Amygdala (tissue), 56 donors: ENCODE measurements around the gene HLA-DOA.

Experiments
- DNase-seq, 56 donors: peaks; one replicate each; lab custom pipeline; 2025; lab: John Stamatoyannopoulos, UW

HLA-DOA gene

DNA sequence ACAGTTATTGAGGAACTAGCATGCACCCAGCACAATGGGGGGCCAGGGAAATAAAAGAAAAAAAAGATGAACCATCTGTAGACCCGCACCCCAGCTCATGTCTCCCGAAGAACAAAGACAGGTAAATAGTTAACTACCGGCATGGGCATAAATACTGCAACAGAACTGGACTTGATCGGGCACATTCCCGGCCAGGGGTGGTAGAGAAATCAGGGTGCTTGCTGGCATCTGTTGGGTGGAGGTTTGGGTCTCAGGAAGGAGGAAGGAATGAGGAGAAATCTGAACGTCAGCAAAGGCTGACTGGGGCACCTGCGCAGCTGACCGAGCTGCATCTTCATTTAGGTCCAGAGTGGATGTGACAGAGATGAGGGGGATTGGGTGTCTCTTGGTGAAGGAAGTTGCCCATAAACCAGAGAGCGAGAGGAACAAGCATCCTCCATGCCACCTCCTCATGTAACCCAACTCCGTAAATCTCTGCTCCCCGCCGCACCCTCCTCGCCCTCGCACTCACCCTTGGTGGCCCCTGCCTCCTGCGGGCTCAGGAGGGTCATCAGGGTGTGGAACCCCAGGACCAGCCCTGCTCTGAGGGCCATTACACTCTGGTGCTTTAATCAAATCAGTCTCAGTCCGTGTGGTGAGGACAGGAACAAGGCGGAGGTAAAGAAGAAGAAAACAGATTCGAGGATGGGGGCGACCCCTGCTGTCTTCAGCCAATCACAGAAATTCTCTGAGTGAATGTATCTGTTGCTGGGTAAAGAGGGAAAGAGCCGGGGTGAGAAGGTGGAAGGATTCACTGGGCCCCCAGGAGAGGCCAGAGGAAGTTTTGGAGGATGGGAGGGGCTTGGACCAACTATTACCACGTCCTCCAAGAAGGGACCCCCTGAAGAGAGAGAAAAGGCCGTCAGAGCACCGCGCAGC lies at the start of gene HLA-DOA:
Gene HLA-DOA (minus strand): TSS at position 648 of the 918 bp plus-strand sequence.
- peak in 5 of 56 donors; percentile 4 to 44 (median 14) for DNase-seq

DNA sequence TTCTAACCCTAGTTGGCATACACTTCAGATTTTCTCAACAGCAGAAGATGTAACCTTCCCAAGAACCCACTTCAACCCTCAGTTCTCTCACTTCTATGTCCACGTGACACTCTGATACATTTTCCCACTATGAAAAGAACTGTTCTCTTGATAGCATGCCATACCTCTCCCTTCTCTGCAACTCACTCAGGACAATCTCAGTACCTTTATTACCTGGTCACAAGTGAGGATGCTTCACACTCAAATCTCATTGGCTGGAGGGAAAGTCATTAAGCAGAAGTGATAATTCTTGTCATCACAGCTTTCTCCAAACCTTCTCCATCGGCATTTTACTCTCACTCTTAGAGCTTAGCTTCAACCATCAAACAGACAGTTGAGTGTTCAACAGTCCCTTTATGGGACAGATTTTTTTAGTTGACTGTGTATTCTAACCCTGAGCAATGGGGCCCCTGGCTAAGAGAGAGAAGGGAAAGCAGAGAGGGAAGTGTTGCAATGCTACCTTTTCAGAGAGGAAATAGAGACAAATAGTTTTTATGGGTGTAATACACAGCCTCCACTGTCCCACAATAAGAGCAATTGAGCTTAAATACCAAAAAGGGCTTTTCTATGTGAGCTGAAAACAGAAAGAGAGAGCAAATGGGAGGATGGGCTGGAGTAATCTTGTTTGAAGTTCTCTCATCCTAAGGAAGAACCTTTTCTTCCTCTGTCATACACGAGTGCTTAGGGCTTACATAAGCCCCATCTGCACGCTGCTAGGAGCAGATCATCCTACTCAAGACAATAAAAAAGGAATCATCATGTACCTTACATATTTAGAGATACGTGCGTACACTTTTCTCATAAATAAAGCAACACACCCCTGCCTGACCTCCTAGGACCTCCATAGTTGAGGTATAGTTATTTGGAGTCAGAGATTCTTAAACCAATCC lies 48.1 kb upstream of the HLA-DOA start:
- no peak for DNase-seq

DNA sequence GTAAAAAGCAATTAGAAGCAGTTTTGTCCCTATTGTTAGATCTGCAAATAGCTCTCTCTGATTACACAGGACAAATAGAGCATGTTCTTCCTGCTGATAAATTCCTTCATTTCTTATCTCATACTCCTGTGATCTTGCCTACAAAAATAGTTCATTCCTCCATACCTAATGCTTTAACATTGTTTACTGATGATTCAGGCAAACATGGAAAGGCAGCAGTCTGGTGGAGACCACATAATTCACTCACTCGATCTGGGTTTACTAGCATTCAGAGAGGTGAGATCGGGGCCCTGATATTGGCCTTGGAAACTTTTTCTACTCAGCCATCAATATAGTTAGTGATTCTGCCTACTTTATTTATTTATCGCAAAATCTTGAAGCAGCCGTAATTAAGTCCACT lies 43.8 kb upstream of the HLA-DOA start:
- no peak for DNase-seq

DNA sequence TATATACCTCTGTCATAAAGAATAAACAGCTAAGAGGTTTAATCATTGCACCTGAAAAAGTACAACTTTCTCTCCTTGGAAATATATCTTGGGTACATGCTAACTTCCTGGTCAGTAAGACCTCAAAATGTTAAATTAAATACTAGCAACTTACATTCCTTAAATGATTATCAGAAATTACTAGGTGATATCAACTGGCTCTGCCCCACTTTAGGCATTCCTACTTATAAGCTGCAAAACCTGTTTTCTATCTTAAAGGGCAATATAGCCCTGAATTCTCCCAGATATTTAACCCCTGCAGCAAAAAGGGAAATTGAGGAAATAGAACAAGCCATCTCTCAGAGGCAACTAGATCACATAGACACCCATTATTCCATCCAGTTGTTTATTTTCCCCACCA lies 43.2 kb upstream of the HLA-DOA start:
- no peak for DNase-seq

- DNase-seq, result peak in 1 of 56 donors; percentile 23
Observed at GRCh38 chr6:33050014-33050810, 40.8 kb upstream of the HLA-DOA start.

DNA sequence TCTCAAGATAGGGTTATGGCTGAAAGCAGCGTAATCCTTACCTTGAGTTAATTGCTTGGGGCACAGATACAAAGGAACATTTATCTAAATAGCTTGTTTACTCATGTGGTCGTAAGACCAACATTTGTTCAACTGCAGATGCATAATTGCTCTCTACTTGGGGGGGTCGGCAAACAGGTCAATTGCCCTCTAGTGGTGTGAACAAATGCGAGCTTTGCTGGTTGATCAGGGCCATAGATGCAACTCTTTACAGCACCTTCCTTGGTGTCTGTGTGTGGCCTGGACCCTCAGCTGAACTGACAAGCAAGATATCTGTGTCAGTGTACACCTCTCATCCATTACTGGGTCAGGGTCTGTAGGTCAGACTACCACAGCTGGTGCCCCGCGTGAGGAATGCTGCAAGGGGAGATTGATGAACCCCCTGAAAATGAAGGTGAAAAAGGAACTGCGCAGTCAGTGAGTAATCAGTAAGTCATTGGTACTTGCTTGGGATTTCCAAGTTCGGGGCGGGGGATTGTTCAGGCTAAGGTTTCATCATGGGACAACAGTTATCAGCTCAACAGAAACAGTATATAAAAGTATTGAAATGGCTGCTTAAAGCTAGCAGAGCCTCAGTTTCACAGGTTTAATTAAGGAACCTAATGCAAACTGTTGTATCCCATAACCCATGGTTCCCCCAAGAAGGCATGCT lies 40.1 kb upstream of the HLA-DOA start:
- no peak for DNase-seq

DNA sequence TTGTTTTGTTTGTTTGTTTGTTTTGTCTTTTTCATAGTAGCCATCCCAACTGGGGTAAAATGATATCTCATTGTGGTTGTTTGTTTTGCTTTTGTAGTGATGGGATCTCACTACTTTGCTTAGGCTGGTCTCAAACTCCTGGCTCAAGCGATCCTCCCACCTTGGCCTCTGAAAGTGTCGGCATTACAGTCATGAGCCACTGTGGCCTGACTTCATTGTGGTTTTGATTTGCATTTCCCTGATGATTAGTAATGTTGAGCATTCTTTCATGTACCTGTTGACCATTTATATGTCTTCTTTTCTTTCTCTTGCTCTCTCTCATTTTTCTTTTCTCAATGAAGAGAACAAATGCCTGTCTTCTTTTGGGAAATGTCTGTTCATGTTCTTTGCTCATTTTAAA lies 30.8 kb upstream of the HLA-DOA start:
- DNase-seq, result no peak

DNA sequence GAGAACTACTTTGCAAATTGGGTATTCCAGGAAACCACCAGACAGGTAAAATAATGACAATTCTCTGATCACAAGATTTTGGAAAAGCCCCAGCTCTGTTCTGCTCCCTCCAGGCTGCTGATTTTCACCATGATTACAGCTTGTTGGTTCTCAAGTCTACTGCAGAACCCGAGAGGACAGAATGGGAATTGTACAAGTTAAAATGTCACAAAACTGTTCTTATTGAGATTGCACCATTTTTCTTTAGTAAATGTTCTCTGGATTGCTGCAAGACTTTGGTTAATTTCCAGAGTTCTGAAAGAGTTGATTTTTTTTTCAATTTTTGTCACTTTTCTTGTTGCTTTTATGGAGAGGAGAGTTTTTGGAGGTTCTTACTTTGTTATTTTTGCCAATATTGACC lies 27.1 kb upstream of the HLA-DOA start:
- no peak for DNase-seq

GRCh38 chr6:33034554-33034953 lies 25.2 kb upstream of the HLA-DOA start:
- no peak for DNase-seq

DNA sequence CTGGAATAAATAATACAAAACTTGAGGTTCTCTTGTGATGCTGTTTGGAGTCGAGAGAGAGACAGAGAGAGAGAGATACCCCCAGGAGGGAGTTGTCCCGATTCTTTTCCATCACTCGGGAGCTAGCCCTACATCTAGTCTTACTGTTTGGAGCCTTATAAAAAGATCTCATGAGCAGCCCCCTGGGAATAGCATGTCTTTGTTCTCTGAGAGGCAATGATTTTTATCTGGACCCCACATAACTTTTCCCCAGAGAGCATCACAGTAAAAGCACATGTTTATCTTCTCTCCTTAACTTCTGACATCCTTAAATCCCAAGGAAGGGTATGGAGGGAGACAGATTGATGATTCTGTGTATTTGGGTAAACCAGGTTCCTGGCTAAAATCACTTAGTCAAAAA lies 20.9 kb upstream of the HLA-DOA start:
- DNase-seq, result no peak

DNA sequence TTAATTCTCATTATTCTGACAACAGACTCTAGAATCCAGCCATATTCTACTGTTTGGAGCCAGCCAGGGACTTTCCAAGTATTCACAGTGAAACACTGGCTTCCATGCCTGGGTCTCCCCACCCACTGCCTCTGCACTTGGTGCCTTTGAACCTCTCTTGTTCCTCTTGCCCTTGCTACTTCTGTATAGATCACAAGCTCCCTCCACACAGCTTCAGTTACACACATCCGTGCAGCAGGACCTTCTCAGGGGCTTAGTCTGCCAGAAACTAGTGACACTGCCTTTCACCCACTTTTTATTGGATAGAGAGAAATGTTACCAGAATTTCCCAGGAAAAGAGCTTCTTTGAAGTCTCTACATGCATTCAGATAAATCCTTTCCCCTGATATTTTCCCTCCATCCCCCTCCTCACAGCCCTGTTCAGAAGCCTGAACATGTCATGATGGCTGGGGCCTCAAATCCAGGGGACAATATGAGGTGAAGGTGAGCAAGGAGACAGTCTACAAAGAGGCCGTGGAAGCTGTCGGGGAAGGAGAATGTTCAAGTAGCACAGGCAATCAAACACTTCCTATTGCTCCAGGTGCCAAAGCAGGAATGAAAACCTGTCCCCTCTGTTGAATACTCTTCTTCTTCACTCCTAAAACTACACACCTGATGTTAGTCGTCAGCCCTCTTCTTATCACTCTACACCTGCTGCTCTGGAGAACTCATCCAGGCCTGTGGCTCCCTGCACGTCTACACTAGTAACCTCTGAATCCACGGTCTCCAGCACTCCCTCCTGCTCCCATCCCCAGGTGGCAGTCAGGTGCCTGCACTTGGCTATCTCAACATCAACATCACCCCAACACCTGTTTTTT lies 20.2 kb upstream of the HLA-DOA start:
- peak in 11 of 56 donors; percentile 12 to 49 (median 27) for DNase-seq

DNA sequence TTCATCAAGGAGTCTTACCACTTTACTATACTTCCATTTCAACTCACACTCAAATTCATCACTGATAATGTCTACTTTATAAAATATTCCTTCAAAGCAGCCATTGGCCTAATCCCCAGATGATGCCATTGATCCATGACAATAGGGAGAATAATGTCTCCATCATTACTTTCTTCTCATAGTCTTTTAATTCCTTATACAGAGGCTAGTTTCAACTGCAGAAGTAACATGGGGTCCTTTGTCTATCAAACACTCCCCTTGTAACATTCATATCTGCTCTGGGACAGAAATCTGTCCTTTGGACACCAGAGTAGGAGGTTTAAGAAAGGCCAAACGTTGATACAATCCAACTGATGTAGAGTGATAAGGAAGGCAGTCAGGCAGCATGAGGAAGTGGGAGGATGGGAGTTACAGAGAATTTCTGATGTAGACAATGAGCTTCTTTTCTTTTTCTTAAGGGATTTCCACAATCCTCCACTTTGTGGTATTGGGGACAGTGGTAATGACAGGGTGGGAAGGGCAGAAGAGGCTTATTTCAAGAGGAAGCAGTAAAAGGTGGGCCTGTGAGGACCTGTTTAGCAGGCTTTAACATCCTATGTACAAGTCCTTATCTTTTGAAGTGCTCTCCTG lies 18.9 kb upstream of the HLA-DOA start:
- no peak for DNase-seq

DNA sequence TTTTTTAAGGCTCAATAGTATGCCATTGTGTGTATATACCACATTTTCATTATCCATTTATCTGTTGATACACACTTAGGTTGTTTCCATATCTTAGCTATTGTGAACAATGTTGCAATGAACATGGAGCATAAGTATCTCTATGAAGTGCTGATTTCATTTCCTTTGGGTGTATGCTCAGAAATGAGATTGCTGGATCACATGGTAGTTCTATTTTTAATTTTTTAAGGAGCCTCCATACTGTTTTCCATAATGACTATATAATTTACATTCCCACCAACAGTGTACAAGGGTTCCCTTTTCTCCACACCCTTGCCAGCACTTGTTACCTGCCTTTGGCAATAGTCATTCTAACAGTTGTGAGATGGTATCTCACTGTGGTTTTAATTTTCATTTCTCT lies 15.1 kb upstream of the HLA-DOA start:
- DNase-seq, result no peak

DNA sequence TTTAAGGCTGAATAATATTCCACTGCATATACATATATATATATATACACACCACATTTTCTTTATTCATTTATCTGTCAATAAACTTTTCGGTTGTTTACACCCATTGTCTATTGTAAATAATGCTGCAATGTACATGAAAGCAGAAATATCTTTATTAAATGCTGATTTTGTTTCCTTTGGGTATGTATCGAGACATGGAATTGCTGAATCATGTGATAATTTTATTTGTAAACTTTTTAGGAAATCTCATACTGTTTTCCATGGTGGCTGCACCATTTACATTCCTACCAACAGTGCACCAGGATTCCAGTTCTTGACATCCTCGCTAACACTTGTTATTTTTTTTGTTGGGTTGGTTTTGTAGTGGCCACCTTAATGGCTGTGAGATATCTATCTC lies 14.1 kb upstream of the HLA-DOA start:
- DNase-seq, result no peak

- no peak for DNase-seq
Observed at GRCh38 chr6:33021917-33022316, 12.5 kb upstream of the HLA-DOA start.

DNA sequence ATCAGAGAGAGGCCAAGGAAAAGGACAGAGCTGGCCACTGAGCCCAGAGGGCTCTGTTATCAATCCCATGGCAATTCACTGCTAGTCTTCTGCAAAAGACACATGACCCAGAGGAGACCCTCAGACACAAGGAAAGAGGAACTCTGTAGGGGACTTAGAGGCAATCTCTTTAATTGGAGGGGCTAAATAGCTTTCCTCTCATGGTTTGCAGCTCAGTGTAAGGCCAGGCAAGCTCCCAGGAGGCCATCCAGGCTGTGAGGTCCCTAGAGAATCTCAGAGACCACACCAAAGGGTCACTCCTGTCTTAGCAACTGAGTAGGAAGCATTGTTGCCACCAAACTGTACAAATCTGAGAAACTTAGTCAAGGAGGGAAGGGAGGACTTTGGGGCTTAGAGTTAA lies 10.0 kb upstream of the HLA-DOA start:
- no peak for DNase-seq

DNA sequence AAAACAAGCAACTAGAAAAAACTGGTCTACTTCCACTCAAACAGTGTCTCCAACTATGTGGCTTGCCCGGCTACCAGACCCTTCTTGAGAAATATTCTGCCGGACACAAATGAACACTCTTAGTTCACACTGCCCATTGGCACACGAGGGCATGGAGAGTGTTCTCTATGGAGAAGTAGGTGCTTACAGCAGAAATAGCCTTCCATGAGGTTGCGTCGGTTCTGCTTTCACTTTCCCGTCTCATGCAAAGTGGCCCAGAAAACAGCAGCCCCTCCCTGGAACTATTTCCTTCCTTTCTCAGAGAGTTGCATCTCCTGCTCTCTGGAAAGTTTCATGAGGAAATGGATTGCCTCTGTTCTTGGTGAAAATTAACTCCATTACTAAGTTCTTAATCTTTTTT lies 9.5 kb upstream of the HLA-DOA start:
- DNase-seq, result peak in 24 of 56 donors; percentile 11 to 73 (median 33)

DNA sequence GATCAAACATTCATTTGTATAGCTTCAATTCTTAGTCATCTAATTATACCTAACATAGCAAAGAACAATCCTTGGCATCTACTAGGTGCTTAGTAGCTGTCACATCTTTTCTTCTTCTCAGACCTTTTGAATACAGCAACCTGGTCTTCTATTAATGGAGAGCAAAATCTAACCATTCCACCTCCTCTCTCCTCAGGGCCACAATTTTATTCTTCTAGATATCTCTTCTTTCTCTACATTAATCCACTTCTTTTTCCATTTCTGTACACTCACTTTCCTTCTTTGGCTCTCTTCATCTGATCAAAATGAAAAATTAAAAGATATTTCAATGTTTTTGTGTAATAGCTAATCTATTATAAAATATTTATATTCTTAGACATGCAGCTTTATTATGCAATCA lies 9.0 kb upstream of the HLA-DOA start:
- DNase-seq, result no peak
